ENCODE results near the gene RPH3AL.

RPH3AL gene

GRCh38 chr17:292531-293382, 59.9 kb downstream of the RPH3AL start:
- Histone ChIP-seq H2BK12ac (ENCODE audit: low read length) (no peak overlapping the region), H3K27ac (ENCODE audit: low read depth, low read length) (no peak overlapping the region), H3K23ac (ENCODE audit: low read length) (no peak overlapping the region), H2AK5ac (ENCODE audit: low read length) (no peak overlapping the region), H4K8ac (ENCODE audit: low read depth, low read length) (no peak overlapping the region), H3K4me2 (ENCODE audit: low read length) (no peak overlapping the region), H3K4me1 (ENCODE audit: control insufficient read depth in 1 of 2, insufficient read depth in 2 of 2, low read length in 2 of 2) (no peaks in the 10 kb centered on the region), H4K91ac (ENCODE audit: low read depth, low read length) (no peak overlapping the region), H3K9me3 (ENCODE audit: insufficient read depth, low read depth, low read length) (peaks cover 4% of the 10 kb centered on the region), H3K36me3 (ENCODE audit: control insufficient read depth in 1 of 2, insufficient read depth in 2 of 2, low read length in 2 of 2) (no peaks in the 10 kb centered on the region), H3K18ac (ENCODE audit: low read length) (no peak overlapping the region), H3K4me3 (ENCODE audit: low read depth, low read length) (no peak overlapping the region), H3K79me2 (ENCODE audit: control insufficient read depth, insufficient read depth, low read length, poor library complexity) (no peaks in the 10 kb centered on the region), H3K79me1 (ENCODE audit: low read length) (no peaks in the 10 kb centered on the region), H2BK5ac (ENCODE audit: low read depth, low read length, poor library complexity) (no peak overlapping the region), H3K4ac (ENCODE audit: low read depth, low read length) (no peak overlapping the region), H3K14ac (ENCODE audit: low read length) (no peak overlapping the region), H3K9ac (ENCODE audit: low read length) (no peak overlapping the region), H4K12ac (ENCODE audit: low read depth, low read length) (no peak overlapping the region), H2BK120ac (ENCODE audit: insufficient read depth, low read length, poor library complexity) (no peak overlapping the region), H2AFZ (ENCODE audit: insufficient read depth, low read length, poor library complexity) (no peak overlapping the region), H3K27me3 (ENCODE audit: insufficient read depth, low read length) (no peaks in the 10 kb centered on the region)
- DNase-seq: no peak
- WGBS (ENCODE audit: extremely low coverage, insufficient coverage, insufficient read length): no CpG with 5 or more reads among the region's 29 CpGs

GRCh38 chr17:292016-292415, 60.6 kb downstream of the RPH3AL start:
- Histone ChIP-seq H3K79me2 (ENCODE audit: control insufficient read depth, insufficient read depth, low read length, poor library complexity) (no peaks in the 10 kb centered on the region), H3K36me3 (ENCODE audit: control insufficient read depth in 1 of 2, insufficient read depth in 2 of 2, low read length in 2 of 2) (no peaks in the 10 kb centered on the region), H2BK12ac (ENCODE audit: low read length) (no peak overlapping the region), H4K91ac (ENCODE audit: low read depth, low read length) (no peak overlapping the region), H3K4me1 (ENCODE audit: control insufficient read depth in 1 of 2, insufficient read depth in 2 of 2, low read length in 2 of 2) (no peaks in the 10 kb centered on the region), H3K27ac (ENCODE audit: low read depth, low read length) (no peak overlapping the region), H2AK5ac (ENCODE audit: low read length) (no peak overlapping the region), H2AFZ (ENCODE audit: insufficient read depth, low read length, poor library complexity) (no peak overlapping the region), H3K23ac (ENCODE audit: low read length) (no peak overlapping the region), H3K27me3 (ENCODE audit: insufficient read depth, low read length) (no peaks in the 10 kb centered on the region), H2BK120ac (ENCODE audit: insufficient read depth, low read length, poor library complexity) (no peak overlapping the region), H2BK5ac (ENCODE audit: low read depth, low read length, poor library complexity) (no peak overlapping the region), H3K4me3 (ENCODE audit: low read depth, low read length) (no peak overlapping the region), H3K9me3 (ENCODE audit: insufficient read depth, low read depth, low read length) (peaks cover 4% of the 10 kb centered on the region), H4K12ac (ENCODE audit: low read depth, low read length) (no peak overlapping the region), H3K79me1 (ENCODE audit: low read length) (no peaks in the 10 kb centered on the region), H3K14ac (ENCODE audit: low read length) (no peak overlapping the region), H3K4ac (ENCODE audit: low read depth, low read length) (no peak overlapping the region), H3K18ac (ENCODE audit: low read length) (no peak overlapping the region), H4K8ac (ENCODE audit: low read depth, low read length) (no peak overlapping the region), H3K4me2 (ENCODE audit: low read length) (no peak overlapping the region), H3K9ac (ENCODE audit: low read length) (no peak overlapping the region)
- WGBS (ENCODE audit: extremely low coverage, insufficient coverage, insufficient read length): no CpG with 5 or more reads among the region's 10 CpGs
- no peak for DNase-seq

- DNase-seq: no peak
- Histone ChIP-seq H3K4ac (ENCODE audit: low read depth, low read length) (no peak overlapping the region), H3K4me3 (ENCODE audit: low read depth, low read length) (no peak overlapping the region), H3K18ac (ENCODE audit: low read length) (no peak overlapping the region), H2BK5ac (ENCODE audit: low read depth, low read length, poor library complexity) (no peak overlapping the region), H2AK5ac (ENCODE audit: low read length) (no peak overlapping the region), H2AFZ (ENCODE audit: insufficient read depth, low read length, poor library complexity) (no peak overlapping the region), H3K4me2 (ENCODE audit: low read length) (no peak overlapping the region), H4K12ac (ENCODE audit: low read depth, low read length) (no peak overlapping the region), H3K9me3 (ENCODE audit: insufficient read depth, low read depth, low read length) (peaks cover 4% of the 10 kb centered on the region), H3K27me3 (ENCODE audit: insufficient read depth, low read length) (no peaks in the 10 kb centered on the region), H3K9ac (ENCODE audit: low read length) (no peak overlapping the region), H3K79me1 (ENCODE audit: low read length) (no peaks in the 10 kb centered on the region), H3K27ac (ENCODE audit: low read depth, low read length) (no peak overlapping the region), H3K14ac (ENCODE audit: low read length) (no peak overlapping the region), H3K4me1 (ENCODE audit: control insufficient read depth in 1 of 2, insufficient read depth in 2 of 2, low read length in 2 of 2) (no peaks in the 10 kb centered on the region), H4K8ac (ENCODE audit: low read depth, low read length) (no peak overlapping the region), H3K36me3 (ENCODE audit: control insufficient read depth in 1 of 2, insufficient read depth in 2 of 2, low read length in 2 of 2) (no peaks in the 10 kb centered on the region), H2BK120ac (ENCODE audit: insufficient read depth, low read length, poor library complexity) (no peak overlapping the region), H3K79me2 (ENCODE audit: control insufficient read depth, insufficient read depth, low read length, poor library complexity) (no peaks in the 10 kb centered on the region), H3K23ac (ENCODE audit: low read length) (no peak overlapping the region), H2BK12ac (ENCODE audit: low read length) (no peak overlapping the region), H4K91ac (ENCODE audit: low read depth, low read length) (no peak overlapping the region)
- WGBS (ENCODE audit: extremely low coverage, insufficient coverage, insufficient read length): no CpG with 5 or more reads among the region's 7 CpGs
Observed at GRCh38 chr17:291587-291986, 61.0 kb downstream of the RPH3AL start.

DNA sequence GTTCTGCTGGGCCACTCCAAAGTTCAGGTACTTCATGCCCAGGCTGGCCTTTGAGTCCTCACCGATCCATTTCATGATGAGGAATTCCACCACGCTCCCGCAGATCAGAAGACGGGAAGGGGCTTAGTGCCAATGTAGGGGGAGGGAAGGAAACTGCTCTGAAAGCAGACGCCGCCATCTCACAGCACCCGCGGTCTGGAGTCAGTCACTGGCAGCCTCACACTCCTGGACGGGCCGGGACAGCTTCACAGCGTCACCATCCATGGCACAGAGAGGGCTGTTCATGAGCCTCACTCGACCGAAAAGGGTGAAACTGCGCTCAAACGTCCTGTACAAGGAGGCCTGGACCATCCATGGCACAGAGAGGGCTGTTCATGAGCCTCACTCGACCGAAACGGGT, 62.0 kb downstream of the RPH3AL start:
- no peak overlapping the region for H2BK5ac ChIP-seq (ENCODE audit: low read depth, low read length, poor library complexity)
- no peak overlapping the region for H2BK120ac ChIP-seq (ENCODE audit: insufficient read depth, low read length, poor library complexity)
- H4K91ac ChIP-seq (ENCODE audit: low read depth, low read length): no peak overlapping the region
- H3K79me1 ChIP-seq (ENCODE audit: low read length): no peaks in the 10 kb centered on the region
- H3K79me2 ChIP-seq (ENCODE audit: control insufficient read depth, insufficient read depth, low read length, poor library complexity): no peaks in the 10 kb centered on the region
- H3K4me2 ChIP-seq (ENCODE audit: low read length): no peak overlapping the region
- H2AFZ ChIP-seq (ENCODE audit: insufficient read depth, low read length, poor library complexity): no peak overlapping the region
- H3K27me3 ChIP-seq (ENCODE audit: insufficient read depth, low read length): no peaks in the 10 kb centered on the region
- H3K36me3 ChIP-seq (ENCODE audit: control insufficient read depth in 1 of 2, insufficient read depth in 2 of 2, low read length in 2 of 2): no peaks in the 10 kb centered on the region
- H4K8ac ChIP-seq (ENCODE audit: low read depth, low read length): no peak overlapping the region
- no peak overlapping the region for H3K14ac ChIP-seq (ENCODE audit: low read length)
- H2AK5ac ChIP-seq (ENCODE audit: low read length): no peak overlapping the region
- H3K9ac ChIP-seq (ENCODE audit: low read length): no peak overlapping the region
- no peak overlapping the region for H3K4ac ChIP-seq (ENCODE audit: low read depth, low read length)
- H3K18ac ChIP-seq (ENCODE audit: low read length): no peak overlapping the region
- no peak overlapping the region for H2BK12ac ChIP-seq (ENCODE audit: low read length)
- no peak overlapping the region for H3K4me3 ChIP-seq (ENCODE audit: low read depth, low read length)
- H3K9me3 ChIP-seq (ENCODE audit: insufficient read depth, low read depth, low read length): peaks cover 4% of the 10 kb centered on the region
- no peak overlapping the region for H3K27ac ChIP-seq (ENCODE audit: low read depth, low read length)
- DNase-seq: no peak
- no CpG with 5 or more reads among the region's 18 CpGs for WGBS (ENCODE audit: extremely low coverage, insufficient coverage, insufficient read length)
- H4K12ac ChIP-seq (ENCODE audit: low read depth, low read length): no peak overlapping the region
- H3K4me1 ChIP-seq (ENCODE audit: control insufficient read depth in 1 of 2, insufficient read depth in 2 of 2, low read length in 2 of 2): no peaks in the 10 kb centered on the region
- no peak overlapping the region for H3K23ac ChIP-seq (ENCODE audit: low read length)

All from trophoblast cell (in vitro differentiated cells and primary cell).